GM18909 (cell line): ENCODE data around the gene ZMYND19.
"Not testable (repeated sequence)": the region's sequence is repeated elsewhere in the genome, so short reads cannot be mapped to it uniquely, and the experiment has no call there.

Experiments
- ATAC-seq: cut with Tn5 transposase; IDR thresholded peaks from one replicate; pipeline ENCODE4 v1.9.1; 2021; ENCODE audit warnings: mild to moderate bottlenecking; ENCODE audit not compliant: unreplicated experiment, poor library complexity

The ZMYND19 gene

GRCh38 chr9:137589441-137590122 is 730 bp downstream of the ZMYND19 start:
- peak; percentile 10 for ATAC-seq

GRCh38 chr9:137588891-137589290 is 1.4 kb downstream of the ZMYND19 start:
- ATAC-seq: no peak

GRCh38 chr9:137588311-137588710 is 2.0 kb downstream of the ZMYND19 start:
- no peak for ATAC-seq

GRCh38 chr9:137586854-137587253 is 3.5 kb downstream of the ZMYND19 start:
- ATAC-seq: no peak

GRCh38 chr9:137583957-137584356 is 6.4 kb downstream of the ZMYND19 start:
- ATAC-seq: no peak

GRCh38 chr9:137583347-137583746 is 7.0 kb downstream of the ZMYND19 start:
- ATAC-seq: no peak

GRCh38 chr9:137582286-137582860 is 7.9 kb downstream of the ZMYND19 start:
- ATAC-seq: no peak

- ATAC-seq: no peak
Measured at GRCh38 chr9:137581361-137582285, 8.7 kb downstream of the ZMYND19 start.

GRCh38 chr9:137580954-137581322 is 9.4 kb downstream of the ZMYND19 start:
- no peak for ATAC-seq

- no peak for ATAC-seq
Measured at GRCh38 chr9:137580209-137580953, 9.9 kb downstream of the ZMYND19 start.

GRCh38 chr9:137579259-137579604 is 11.1 kb downstream of the ZMYND19 start:
- ATAC-seq: no peak

- peak; percentile 87 for ATAC-seq
Measured at GRCh38 chr9:137578518-137579258, 11.6 kb downstream of the ZMYND19 start, which contains the start of gene DPH7. TSS of gene DPH7 (minus strand) at chr9:137578925. CDS start at chr9:137578777, 148 bp downstream.

- ATAC-seq: no peak
Measured at GRCh38 chr9:137575716-137576411, 14.4 kb downstream of the ZMYND19 start.

- ATAC-seq: no peak
Measured at GRCh38 chr9:137575364-137575715, 15.0 kb downstream of the ZMYND19 start.

GRCh38 chr9:137574192-137574591 is 16.1 kb downstream of the ZMYND19 start:
- ATAC-seq: no peak

GRCh38 chr9:137570566-137570965 is 19.7 kb downstream of the ZMYND19 start:
- no peak for ATAC-seq

- ATAC-seq: no peak
Measured at GRCh38 chr9:137569609-137570203, 20.6 kb downstream of the ZMYND19 start.

- not testable (repeated sequence) for ATAC-seq
Measured at GRCh38 chr9:137568445-137568844, 21.9 kb downstream of the ZMYND19 start.
